Coronary artery (tissue), 2 donors: Measurements from ENCODE around the gene PXT1.

Experiments used
- DNase-seq: peaks from one replicate; pipeline ENCODE4 v3.0.0-alpha.2; 2017; ENCODE audit warnings: low spot score
- H3K27ac ChIP-seq, 2 donors: fragments of 200-600 bp; sonication (generic); one replicate each; pipeline ENCODE4 v1.5.1; 2016 to 2019
- H3K4me3 ChIP-seq: fragments of 200-600 bp; sonication (generic); 2 replicates; pipeline ENCODE4 v1.5.1; 2016; ENCODE audit warnings: mild to moderate bottlenecking, moderate library complexity
- TF ChIP-seq, protein P1 (sequence below): fragments of 200-600 bp; sonication (generic); IDR thresholded peaks from one replicate; pipeline ENCODE4 v1.5.1; 2019; ENCODE audit warnings: antibody characterized with exemption

The PXT1 gene

DNA sequence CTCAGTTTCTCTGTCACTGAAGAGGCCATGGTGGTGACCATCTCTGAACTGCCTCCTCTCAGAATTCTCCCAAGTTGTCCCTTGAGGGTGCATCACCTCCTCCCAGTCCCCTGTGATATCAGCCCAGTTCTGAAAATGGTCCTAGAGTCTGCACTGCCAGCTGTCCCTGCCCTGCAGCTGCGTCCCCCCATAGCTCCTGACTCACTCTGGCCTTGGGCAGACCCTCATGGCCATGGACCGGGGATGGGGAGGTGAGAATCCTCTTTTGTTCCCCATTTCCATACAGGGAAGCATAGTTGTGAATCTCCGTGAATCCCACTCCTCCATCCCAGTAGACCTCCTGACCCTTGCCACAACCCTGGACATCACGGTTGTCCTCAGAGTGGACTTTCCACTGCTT, 59.7 kb downstream of the PXT1 start:
- no peak overlapping the region for H3K27ac ChIP-seq

DNA sequence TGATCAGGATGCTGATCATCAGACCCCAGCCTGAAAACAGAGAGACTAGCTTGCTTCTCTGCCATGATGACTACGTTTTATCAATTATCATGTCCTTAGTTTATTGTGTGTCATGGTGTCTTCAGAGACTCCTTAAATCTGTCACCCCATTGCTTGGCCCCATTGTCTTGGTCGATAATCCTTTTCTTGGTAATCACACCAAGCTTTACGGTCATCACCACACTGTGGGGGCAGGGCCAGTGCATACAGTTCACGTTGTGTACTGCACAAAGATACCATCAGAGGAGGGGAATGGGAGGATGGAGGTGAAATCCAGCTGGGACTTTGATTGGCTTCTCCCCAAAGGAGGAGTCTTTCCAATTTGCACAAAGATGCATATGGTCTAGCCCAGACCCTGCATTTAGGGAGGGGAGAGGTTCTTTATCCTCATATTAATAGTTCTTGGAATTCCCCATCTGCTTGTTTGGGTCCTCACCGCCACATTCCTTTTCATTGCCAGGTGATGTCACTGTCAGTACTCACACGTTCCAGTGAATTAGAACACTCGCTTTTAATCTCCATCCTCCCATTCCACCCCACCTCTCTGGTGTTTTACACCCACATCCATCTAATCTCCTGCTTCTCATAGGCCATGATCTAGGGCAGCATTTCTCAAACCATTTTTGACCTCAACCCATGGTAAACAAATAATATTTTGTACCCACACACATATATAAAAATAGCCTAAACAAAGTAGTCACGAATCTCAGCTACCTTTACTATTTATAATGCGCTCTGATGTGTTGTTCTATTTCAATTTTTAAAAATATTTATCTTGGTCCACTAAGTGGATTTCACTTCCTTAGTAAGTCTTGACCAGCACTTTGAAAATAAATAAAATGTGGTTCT, 60.9 kb downstream of the PXT1 start:
- peak overlapping the region; percentile 33 to 39 for H3K27ac ChIP-seq
- no peak overlapping the region for H3K4me3 ChIP-seq
- DNase-seq: no peak
- TF ChIP-seq, protein P1, sequence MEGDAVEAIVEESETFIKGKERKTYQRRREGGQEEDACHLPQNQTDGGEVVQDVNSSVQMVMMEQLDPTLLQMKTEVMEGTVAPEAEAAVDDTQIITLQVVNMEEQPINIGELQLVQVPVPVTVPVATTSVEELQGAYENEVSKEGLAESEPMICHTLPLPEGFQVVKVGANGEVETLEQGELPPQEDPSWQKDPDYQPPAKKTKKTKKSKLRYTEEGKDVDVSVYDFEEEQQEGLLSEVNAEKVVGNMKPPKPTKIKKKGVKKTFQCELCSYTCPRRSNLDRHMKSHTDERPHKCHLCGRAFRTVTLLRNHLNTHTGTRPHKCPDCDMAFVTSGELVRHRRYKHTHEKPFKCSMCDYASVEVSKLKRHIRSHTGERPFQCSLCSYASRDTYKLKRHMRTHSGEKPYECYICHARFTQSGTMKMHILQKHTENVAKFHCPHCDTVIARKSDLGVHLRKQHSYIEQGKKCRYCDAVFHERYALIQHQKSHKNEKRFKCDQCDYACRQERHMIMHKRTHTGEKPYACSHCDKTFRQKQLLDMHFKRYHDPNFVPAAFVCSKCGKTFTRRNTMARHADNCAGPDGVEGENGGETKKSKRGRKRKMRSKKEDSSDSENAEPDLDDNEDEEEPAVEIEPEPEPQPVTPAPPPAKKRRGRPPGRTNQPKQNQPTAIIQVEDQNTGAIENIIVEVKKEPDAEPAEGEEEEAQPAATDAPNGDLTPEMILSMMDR: no peak

More for the DNA sequence above, 59.7 kb downstream of the PXT1 start:
- H3K4me3 ChIP-seq: no peak overlapping the region
- DNase-seq: no peak
- TF ChIP-seq, protein P1: no peak

DNA sequence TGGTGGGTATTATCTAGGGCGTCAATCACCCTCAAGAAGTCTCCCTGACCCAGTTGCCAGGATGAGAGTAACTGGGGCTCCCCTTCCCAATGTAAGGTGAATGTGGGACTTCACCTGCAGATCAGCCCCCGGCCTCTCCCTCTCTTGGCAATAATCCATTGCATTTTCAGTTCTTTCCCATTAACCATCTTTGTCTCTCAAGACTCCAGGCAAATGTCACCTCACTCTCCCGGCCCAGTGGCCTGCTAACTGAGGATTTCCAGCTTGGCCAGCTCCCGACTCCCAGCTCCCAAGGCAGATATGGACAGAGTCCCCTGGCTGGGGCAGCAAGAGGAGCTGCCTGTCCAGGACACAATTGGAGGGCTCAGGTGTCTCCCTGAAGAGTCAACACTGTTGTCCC, 62.5 kb downstream of the PXT1 start:
- no peak overlapping the region for H3K27ac ChIP-seq
- TF ChIP-seq, protein P1: no peak
- DNase-seq: no peak
- no peak overlapping the region for H3K4me3 ChIP-seq

DNA sequence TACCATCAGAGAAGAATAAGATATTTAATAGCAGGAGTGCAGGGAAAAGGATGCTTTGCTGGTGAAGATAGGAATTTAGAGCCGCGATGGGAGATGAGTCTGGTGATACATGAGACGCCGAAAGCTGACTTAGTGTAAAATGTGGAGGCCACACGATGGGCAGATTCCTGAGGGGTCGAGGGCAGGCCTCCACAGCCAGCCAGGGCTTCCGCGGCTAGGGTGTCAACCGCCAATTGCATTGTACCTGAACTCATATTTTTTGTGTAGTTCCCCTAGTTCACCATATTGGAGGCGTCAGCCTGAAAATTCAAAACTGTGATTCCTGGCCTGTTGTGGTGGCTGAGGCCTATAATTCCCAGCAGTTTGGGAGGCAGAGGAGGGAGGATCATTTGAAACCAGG, 63.7 kb downstream of the PXT1 start:
- no peak overlapping the region for H3K4me3 ChIP-seq
- H3K27ac ChIP-seq: no peak overlapping the region
- TF ChIP-seq, protein P1: no peak
- no peak for DNase-seq

DNA sequence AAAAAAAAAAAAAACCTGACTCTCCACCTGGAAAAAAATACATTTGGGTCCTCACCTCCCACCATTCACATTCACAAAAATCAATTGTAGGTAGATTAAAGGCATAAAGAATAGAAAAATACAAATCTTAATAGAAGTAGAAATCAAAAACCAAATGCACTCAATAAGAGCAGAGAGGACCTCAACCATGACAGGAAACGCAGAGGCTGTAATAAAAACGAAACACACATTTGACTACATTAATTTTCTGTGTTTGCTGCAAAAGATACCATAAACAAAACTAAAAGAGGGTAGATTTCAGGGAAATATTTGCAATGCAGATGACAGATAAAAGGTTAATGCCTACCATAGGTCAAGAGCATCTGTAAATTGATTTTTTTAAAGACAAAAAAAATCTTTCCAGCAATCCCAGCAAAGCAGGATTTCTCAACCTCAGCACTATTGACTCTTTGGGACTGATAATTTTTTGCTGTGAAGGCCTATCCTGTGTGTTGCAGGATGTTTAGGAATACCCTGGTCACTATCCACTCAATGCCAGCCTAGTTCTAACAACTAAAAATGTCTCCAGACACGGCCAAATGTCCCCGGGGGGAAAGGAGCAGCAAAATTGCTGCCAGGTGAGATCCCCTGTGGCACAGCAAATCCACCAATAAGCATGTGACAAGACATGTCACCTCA, 64.3 kb downstream of the PXT1 start:
- no peak for DNase-seq
- Histone ChIP-seq H3K27ac (no peak overlapping the region), H3K4me3 (no peak overlapping the region)
- TF ChIP-seq, protein P1: no peak

DNA sequence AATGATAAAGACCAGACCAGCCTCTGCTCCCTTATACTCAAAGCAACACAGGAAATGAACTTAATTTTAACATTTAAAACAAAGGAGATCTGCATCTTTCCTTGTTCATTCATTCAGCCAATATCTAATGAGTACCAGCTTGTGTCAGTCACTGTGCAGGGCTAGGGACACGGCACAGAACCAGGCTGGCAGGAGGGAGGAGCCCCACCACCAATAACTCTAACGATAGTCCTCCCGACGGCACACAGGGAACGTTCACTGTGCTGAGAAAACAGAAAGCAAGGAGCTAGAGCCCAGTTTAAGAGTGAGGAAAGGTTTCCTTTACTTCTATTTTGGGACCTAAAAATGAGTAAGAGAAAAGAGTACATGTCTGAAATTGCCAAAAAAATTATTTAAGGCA, 65.1 kb downstream of the PXT1 start:
- DNase-seq: no peak
- Histone ChIP-seq H3K4me3 (no peak overlapping the region), H3K27ac (peak overlapping the region; percentile 15 to 21)
- TF ChIP-seq, protein P1: no peak
